Uterus (tissue), 2 donors: ENCODE data around the gene PRPS2.

Experiments
- POLR2A ChIP-seq, 2 donors: fragments of 450-650 bp; IDR thresholded peaks; one replicate each; pipeline ENCODE4 v1.6.1; 2016; ENCODE audit warnings: antibody characterized with exemption in 2 of 2, mild to moderate bottlenecking in 1 of 2, moderate library complexity in 1 of 2
- TF ChIP-seq, protein P1 (sequence below), 4 experiments: fragments of 200-600 bp in 2 of 4; fragments of 450-650 bp in 2 of 4; sonication (generic) in 2 of 4; IDR thresholded peaks; one replicate each; pipeline ENCODE4 v1.5.1; 2016 to 2019; ENCODE audit warnings: antibody characterized with exemption in 4 of 4, mild to moderate bottlenecking in 2 of 4, moderate library complexity in 1 of 4

DNA sequence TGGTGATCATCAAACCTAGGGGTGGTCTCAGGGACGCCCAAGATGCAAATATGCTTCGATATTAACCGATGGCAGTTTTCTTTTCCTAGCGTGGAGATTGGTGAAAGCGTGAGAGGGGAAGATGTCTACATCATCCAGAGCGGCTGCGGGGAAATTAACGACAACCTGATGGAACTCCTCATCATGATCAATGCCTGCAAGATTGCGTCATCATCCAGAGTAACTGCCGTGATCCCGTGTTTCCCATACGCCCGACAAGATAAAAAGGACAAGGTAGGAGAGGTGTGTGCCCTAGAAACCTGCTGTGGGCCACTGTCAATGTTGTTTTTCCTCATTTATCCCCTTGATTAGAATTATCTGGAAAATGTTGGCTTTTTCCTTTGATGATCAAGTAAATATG, 7.9 kb downstream of the PRPS2 start:
- no peak for TF ChIP-seq POLR2A (IDR thresholded peaks at IDR 0.05)
- TF ChIP-seq, protein P1, sequence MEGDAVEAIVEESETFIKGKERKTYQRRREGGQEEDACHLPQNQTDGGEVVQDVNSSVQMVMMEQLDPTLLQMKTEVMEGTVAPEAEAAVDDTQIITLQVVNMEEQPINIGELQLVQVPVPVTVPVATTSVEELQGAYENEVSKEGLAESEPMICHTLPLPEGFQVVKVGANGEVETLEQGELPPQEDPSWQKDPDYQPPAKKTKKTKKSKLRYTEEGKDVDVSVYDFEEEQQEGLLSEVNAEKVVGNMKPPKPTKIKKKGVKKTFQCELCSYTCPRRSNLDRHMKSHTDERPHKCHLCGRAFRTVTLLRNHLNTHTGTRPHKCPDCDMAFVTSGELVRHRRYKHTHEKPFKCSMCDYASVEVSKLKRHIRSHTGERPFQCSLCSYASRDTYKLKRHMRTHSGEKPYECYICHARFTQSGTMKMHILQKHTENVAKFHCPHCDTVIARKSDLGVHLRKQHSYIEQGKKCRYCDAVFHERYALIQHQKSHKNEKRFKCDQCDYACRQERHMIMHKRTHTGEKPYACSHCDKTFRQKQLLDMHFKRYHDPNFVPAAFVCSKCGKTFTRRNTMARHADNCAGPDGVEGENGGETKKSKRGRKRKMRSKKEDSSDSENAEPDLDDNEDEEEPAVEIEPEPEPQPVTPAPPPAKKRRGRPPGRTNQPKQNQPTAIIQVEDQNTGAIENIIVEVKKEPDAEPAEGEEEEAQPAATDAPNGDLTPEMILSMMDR (IDR thresholded peaks at IDR 0.05), result no peak
